SK-N-SH (cell line): ENCODE results near the gene NAXD. TPM values are rescaled to one million over a fixed set of nuclear protein-coding genes. Genes with fewer than 3 reads are reported as not detected.

Experiments
- CTCF ChIA-PET: fragments of 300-600, 350-600 bp; formaldehyde crosslinking; extraction: SDS; loops from one replicate; lab custom pipeline; 2021; lab: Yijun Ruan, JAX
- POLR2A ChIA-PET: fragments of 350-600 bp; sonication (Branson Sonifier 250); formaldehyde crosslinking; extraction: SDS; loops from one replicate; lab custom pipeline; 2020; ENCODE audit warnings: antibody characterized with exemption, inconsistent platforms; lab: Yijun Ruan, JAX
- DNase-seq: peaks from one replicate; pipeline ENCODE4 v3.0.0; 2012
- H2AFZ ChIP-seq: fragments of 200-600 bp; sonication (generic); 2 replicates; pipeline ENCODE4 v1.8.1; 2016; ENCODE audit warnings: antibody characterized with exemption, mild to moderate bottlenecking, low read depth
- H3F3A ChIP-seq: fragments of 200-600 bp; sonication (generic); replicated peaks from 2 replicates; pipeline ENCODE3; 2016; ENCODE audit warnings: antibody characterized with exemption, mild to moderate bottlenecking; ENCODE audit not compliant: insufficient read depth
- H3K27ac ChIP-seq, 2 experiments: fragments of 200-500 bp in 1 of 2; fragments of 200-600 bp in 1 of 2; sonication (Bioruptor generic) in 1 of 2; sonication (generic), shearing (Covaris generic) in 1 of 2; 2 replicates each; pipeline versions ENCODE4 v1.5.1 to v1.6.1; 2014 to 2016; ENCODE audit warnings: low read depth in 2 of 2, inconsistent platforms in 1 of 2, low read length in 1 of 2, mild to moderate bottlenecking in 1 of 2, mixed read lengths in 1 of 2
- H3K27me3 ChIP-seq: fragments of 200-600 bp; sonication (generic), shearing (Covaris generic); 2 replicates; pipeline ENCODE4 v1.6.1; 2016; ENCODE audit warnings: mixed run types; ENCODE audit not compliant: insufficient read depth
- H3K36me3 ChIP-seq, 2 experiments: fragments of 200-500 bp in 1 of 2; fragments of 200-600 bp in 1 of 2; sonication (Bioruptor generic) in 1 of 2; sonication (generic) in 1 of 2; replicated peaks in 1 of 2; 2 replicates each; pipeline versions ENCODE3 to v1.5.1; 2014 to 2016; ENCODE audit warnings: low read length in 1 of 2, mild to moderate bottlenecking in 1 of 2; ENCODE audit not compliant: insufficient read depth in 2 of 2, control insufficient read depth in 1 of 2
- H3K4me1 ChIP-seq, 2 experiments: fragments of 200-500 bp in 1 of 2; fragments of 200-600 bp in 1 of 2; sonication (Bioruptor generic) in 1 of 2; sonication (generic), shearing (Covaris generic) in 1 of 2; 2 replicates each; pipeline versions ENCODE4 v1.5.1 to v1.6.1; 2014 to 2016; ENCODE audit warnings: low read depth in 1 of 2, low read length in 1 of 2, mixed run types in 1 of 2; ENCODE audit not compliant: insufficient read depth in 2 of 2, control insufficient read depth in 1 of 2
- H3K4me2 ChIP-seq: fragments of 200-600 bp; sonication (generic), shearing (Covaris generic); 2 replicates; pipeline ENCODE4 v1.6.1; 2017; ENCODE audit warnings: mixed run types
- H3K4me3 ChIP-seq, 2 experiments: fragments of 200-500 bp in 1 of 2; fragments of 200-600 bp in 1 of 2; sonication (Bioruptor generic) in 1 of 2; sonication (generic), shearing (Covaris generic) in 1 of 2; 2 replicates each; pipeline versions ENCODE4 v1.5.1 to v1.8.1; 2014 to 2016; ENCODE audit warnings: low read depth in 2 of 2, inconsistent platforms in 1 of 2, low read length in 1 of 2, mild to moderate bottlenecking in 1 of 2, mixed read lengths in 1 of 2, moderate library complexity in 1 of 2
- H3K79me2 ChIP-seq: fragments of 200-600 bp; sonication (generic); 2 replicates; pipeline ENCODE4 v1.8.1; 2017; ENCODE audit warnings: mild to moderate bottlenecking; ENCODE audit not compliant: insufficient read depth
- H3K9ac ChIP-seq: fragments of 200-600 bp; sonication (generic); 2 replicates; pipeline ENCODE4 v1.6.1; 2017; ENCODE audit warnings: mixed run types
- H3K9me2 ChIP-seq: fragments of 200-600 bp; sonication (generic); 2 replicates; pipeline ENCODE4 v1.6.1; 2017; ENCODE audit warnings: mixed run types
- H3K9me3 ChIP-seq: fragments of 200-600 bp; sonication (generic); 2 replicates; pipeline ENCODE4 v1.6.1; 2017; ENCODE audit warnings: mixed run types, mild to moderate bottlenecking, moderate library complexity
- H4K20me1 ChIP-seq: fragments of 200-600 bp; sonication (generic); 2 replicates; pipeline ENCODE4 v1.6.1; 2017; ENCODE audit warnings: mild to moderate bottlenecking, mixed run types; ENCODE audit not compliant: insufficient read depth
- CTCF ChIP-seq: fragments of 200-600 bp; sonication (generic); IDR thresholded peaks from 2 replicates; pipeline ENCODE4 v1.6.1; 2017; ENCODE audit warnings: antibody characterized with exemption, mild to moderate bottlenecking, moderate library complexity
- ELF1 ChIP-seq: IDR thresholded peaks from 2 replicates; pipeline ENCODE4 v1.4.0; 2012
- EP300 ChIP-seq, 2 experiments: IDR thresholded peaks; 2 replicates each; pipeline versions ENCODE4 v1.4.0 to v1.6.1; 2012; ENCODE audit warnings: borderline replicate concordance in 1 of 2, low read depth in 1 of 2, low read length in 1 of 2
- EZH2phosphoT487 ChIP-seq: fragments of 200-600 bp; sonication (generic); IDR thresholded peaks from 2 replicates; pipeline ENCODE4 v1.6.1; 2017; ENCODE audit warnings: low read depth, mixed run types, mild to moderate bottlenecking, antibody characterized with exemption, moderate library complexity, borderline replicate concordance
- FOXJ3 ChIP-seq: sonication (generic); formaldehyde crosslinking; IDR thresholded peaks from 2 replicates; pipeline ENCODE4 v1.5.1; 2020; ENCODE audit warnings: mild to moderate bottlenecking, missing genetic modification reagents
- FOXM1 ChIP-seq: IDR thresholded peaks from 2 replicates; pipeline ENCODE4 v1.4.0; 2012; ENCODE audit warnings: low read depth, mild to moderate bottlenecking
- GABPA ChIP-seq: IDR thresholded peaks from 2 replicates; pipeline ENCODE4 v1.4.0; 2012; ENCODE audit warnings: low read depth, mild to moderate bottlenecking
- GATA2 ChIP-seq: sonication (generic); formaldehyde crosslinking; IDR thresholded peaks from 2 replicates; pipeline ENCODE4 v1.5.0; 2020; ENCODE audit warnings: mild to moderate bottlenecking, missing genetic modification reagents
- NRF1 ChIP-seq: IDR thresholded peaks from 2 replicates; pipeline ENCODE4 v1.6.1; 2012; ENCODE audit warnings: low read depth, mild to moderate bottlenecking, low read length
- POLR2AphosphoS5 ChIP-seq: IDR thresholded peaks from 2 replicates; pipeline ENCODE4 v1.6.1; 2012; ENCODE audit warnings: low read depth, low read length
- RAD21 ChIP-seq: IDR thresholded peaks from 2 replicates; pipeline ENCODE4 v1.6.1; 2012; ENCODE audit warnings: mild to moderate bottlenecking, low read length
- RCOR1 ChIP-seq: fragments of 150-350 bp; IDR thresholded peaks from 2 replicates; pipeline ENCODE4 v1.6.1; 2017; ENCODE audit warnings: antibody characterized with exemption, low read length
- RXRA ChIP-seq: IDR thresholded peaks from 2 replicates; pipeline ENCODE4 v1.4.0; 2012; ENCODE audit warnings: low read depth, mild to moderate bottlenecking, borderline replicate concordance
- TAF1 ChIP-seq: IDR thresholded peaks from 2 replicates; pipeline ENCODE4 v1.6.1; 2012; ENCODE audit warnings: low read depth, mild to moderate bottlenecking, low read length, moderate library complexity, borderline replicate concordance
- TCF12 ChIP-seq: IDR thresholded peaks from 2 replicates; pipeline ENCODE4 v1.4.0; 2012
- TEAD4 ChIP-seq: IDR thresholded peaks from 2 replicates; pipeline ENCODE4 v1.4.0; 2012; ENCODE audit warnings: mild to moderate bottlenecking, borderline replicate concordance; ENCODE audit not compliant: insufficient read depth
- YY1 ChIP-seq: IDR thresholded peaks from 2 replicates; pipeline ENCODE4 v1.4.0; 2012; ENCODE audit warnings: low read depth, mild to moderate bottlenecking
- WGBS: methylation state at CpG from one replicate; pipeline ENCODE4 v1.1.6; 2017; ENCODE audit warnings: low lambda C conversion rate; 5-methylcytosine and 5-hydroxymethylcytosine counted together
- polyA plus RNA-seq, 3 experiments: library from polyadenylated mRNA; depleted of rRNA; stranded (reverse); fragments of >200 nt; gene quantifications; 2 replicates each; pipeline ENCODE4 v1.2.3, GENCODE V29; 2012
- TF ChIP-seq, protein P1 (sequence below): IDR thresholded peaks from 2 replicates; pipeline ENCODE4 v1.4.0; 2012; ENCODE audit warnings: low read depth, borderline replicate concordance

Gene NAXD
- polyA plus RNA-seq, 1 of the 3 experiments (the other 2 are of a cell fraction): 32.4 TPM

DNA sequence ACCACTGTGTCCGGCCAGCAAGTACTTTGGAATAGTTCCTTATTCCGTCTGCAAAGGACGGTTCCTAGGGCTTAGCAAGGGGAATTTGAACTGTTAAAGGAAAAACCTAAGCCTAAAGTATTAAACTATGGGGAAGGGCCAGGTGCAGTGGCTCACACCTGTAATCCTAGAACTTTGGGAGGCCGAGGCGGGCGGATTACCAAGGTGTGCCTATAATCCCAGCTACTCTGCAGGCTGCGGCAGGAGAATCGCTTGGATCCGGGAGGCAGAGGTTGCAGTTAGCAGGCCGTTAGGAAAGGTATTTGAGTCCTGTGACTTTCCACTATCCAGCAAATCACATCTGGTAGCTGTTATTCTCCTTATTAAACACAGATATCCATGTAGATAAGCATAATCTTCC is 44.5 kb upstream of the NAXD start:
- Histone ChIP-seq H3K36me3 (no peaks in the 10 kb centered on the region), H3F3A (no peaks in the 10 kb centered on the region), H4K20me1 (no peaks in the 10 kb centered on the region), H3K27me3 (peaks cover 12% of the 10 kb centered on the region; the same call in 1 of the 2 replicates), H3K9ac (no peak overlapping the region), H3K9me2 (no peaks in the 10 kb centered on the region), H3K9me3 (no peaks in the 10 kb centered on the region), H3K4me1 (peaks cover 0 to 4% of the 10 kb centered on the region in 2 experiments; a peak in 1 of 4 replicates), H3K79me2 (no peaks in the 10 kb centered on the region), H2AFZ (no peak overlapping the region), H3K4me3 (no peak overlapping the region), H3K27ac (no peak overlapping the region), H3K4me2 (no peak overlapping the region)
- DNase-seq: no peak
- TF ChIP-seq RAD21 (no peak), RCOR1 (no peak), FOXJ3 (CRISPR knock-in tag) (no peak), TCF12 (no peak), YY1 (no peak), CTCF (no peak), FOXM1 (no peak), GATA2 (CRISPR knock-in tag) (no peak), TAF1 (no peak), EZH2phosphoT487 (no peak), EP300 (IDR thresholded peaks at IDR 0.05; ENCODE audit: borderline replicate concordance in 1 of 2, low read depth in 1 of 2, low read length in 1 of 2) (no peak), TEAD4 (no peak), GABPA (no peak), RXRA (no peak), ELF1 (no peak), POLR2AphosphoS5 (no peak), NRF1 (no peak)
- TF ChIP-seq, protein P1, sequence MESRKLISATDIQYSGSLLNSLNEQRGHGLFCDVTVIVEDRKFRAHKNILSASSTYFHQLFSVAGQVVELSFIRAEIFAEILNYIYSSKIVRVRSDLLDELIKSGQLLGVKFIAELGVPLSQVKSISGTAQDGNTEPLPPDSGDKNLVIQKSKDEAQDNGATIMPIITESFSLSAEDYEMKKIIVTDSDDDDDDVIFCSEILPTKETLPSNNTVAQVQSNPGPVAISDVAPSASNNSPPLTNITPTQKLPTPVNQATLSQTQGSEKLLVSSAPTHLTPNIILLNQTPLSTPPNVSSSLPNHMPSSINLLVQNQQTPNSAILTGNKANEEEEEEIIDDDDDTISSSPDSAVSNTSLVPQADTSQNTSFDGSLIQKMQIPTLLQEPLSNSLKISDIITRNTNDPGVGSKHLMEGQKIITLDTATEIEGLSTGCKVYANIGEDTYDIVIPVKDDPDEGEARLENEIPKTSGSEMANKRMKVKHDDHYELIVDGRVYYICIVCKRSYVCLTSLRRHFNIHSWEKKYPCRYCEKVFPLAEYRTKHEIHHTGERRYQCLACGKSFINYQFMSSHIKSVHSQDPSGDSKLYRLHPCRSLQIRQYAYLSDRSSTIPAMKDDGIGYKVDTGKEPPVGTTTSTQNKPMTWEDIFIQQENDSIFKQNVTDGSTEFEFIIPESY: no peak
- CTCF ChIA-PET: interaction anchor here (1.0 kb wide), 1 partner anchor 9 kb away, joined by 3 read pairs; the partner anchor contains the start of gene RAB20
- 82% methylated on average over 9 of the region's 10 CpGs for WGBS
- POLR2A ChIA-PET: no interaction called here
